ENCODE data around the gene MYO5C.

DNA sequence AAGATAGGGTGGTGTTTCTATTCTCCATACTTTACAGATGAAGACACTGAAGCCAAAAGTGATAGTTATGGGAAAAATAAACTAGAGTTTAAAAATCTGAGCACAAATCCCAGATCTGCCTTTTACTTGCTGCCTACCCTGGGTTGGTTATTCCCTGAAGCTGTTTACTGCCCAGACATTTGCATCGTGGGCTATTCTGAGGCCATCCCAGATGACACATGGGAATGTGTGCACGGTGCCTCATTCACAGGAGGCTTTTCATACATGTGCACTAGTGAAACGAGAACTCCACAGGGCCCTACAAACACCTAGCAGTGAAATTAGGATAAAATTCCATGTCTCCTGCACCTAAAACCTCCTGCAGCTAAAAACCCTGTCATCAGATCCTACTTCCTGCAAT lies 17.5 kb downstream of the MYO5C start:
- TF ChIP-seq CTCF (optimal IDR thresholded peaks at IDR 0.05 in 1 of 3, IDR thresholded peaks at IDR 0.05 in 1 of 3, conservative IDR thresholded peaks at IDR 0.05 in 1 of 3; ENCODE audit: extremely low read depth in 1 of 3, insufficient read depth in 2 of 3, low read length in 3 of 3), result no peak
- TF ChIP-seq EZH2 (IDR thresholded peaks at IDR 0.05; ENCODE audit: low read length), result no peak

Measured in keratinocyte (primary cell).